ENCODE results near the gene CDH23. TPM values are rescaled to one million over a fixed set of nuclear protein-coding genes. Genes with fewer than 3 reads are reported as not detected.

Gene CDH23
- total RNA-seq, 2 experiments from 2014 or later = 4.7 to 4.9 TPM

GRCh38 chr10:71521504-71522441, 125.1 kb downstream of the CDH23 start:
- ATAC-seq (no peak), DNase-seq (no peak)
- Mint-ChIP-seq H3K27me3 (ENCODE audit: low read depth) (peaks cover 8% of the 10 kb centered on the region), H3K36me3 (ENCODE audit: low read depth) (no peaks in the 10 kb centered on the region), H3K9me3 (ENCODE audit: insufficient read depth) (no peaks in the 10 kb centered on the region), H3K4me1 (ENCODE audit: low read depth) (no peaks in the 10 kb centered on the region), H3K27ac (no peak overlapping the region), H3K4me3 (no peak overlapping the region)
- POLR2A ChIA-PET = interaction anchor here (0.6 kb wide), 1 partner anchor 297 kb away, joined by 4 read pairs; no protein-coding TSS in a partner anchor
- CTCF ChIA-PET = interaction anchor here (0.8 kb wide), 1 partner anchor 49 kb away, joined by 3 read pairs; no protein-coding TSS in a partner anchor

- Mint-ChIP-seq H3K27me3 (ENCODE audit: low read depth) (peaks cover 8% of the 10 kb centered on the region), H3K9me3 (ENCODE audit: insufficient read depth) (no peaks in the 10 kb centered on the region), H3K4me1 (ENCODE audit: low read depth) (no peaks in the 10 kb centered on the region), H3K36me3 (ENCODE audit: low read depth) (no peaks in the 10 kb centered on the region), H3K27ac (no peak overlapping the region), H3K4me3 (no peak overlapping the region)
- ATAC-seq (no peak), DNase-seq (no peak)
- ChIA-PET CTCF (interaction anchor here (0.8 kb wide), 1 partner anchor 48 kb away, joined by 3 read pairs; no protein-coding TSS in a partner anchor), POLR2A (no interaction called here)
These were observed 125.9 kb downstream of the CDH23 start for GRCh38 chr10:71522442-71523144.

GRCh38 chr10:71523756-71524155, 127.0 kb downstream of the CDH23 start:
- ATAC-seq (no peak), DNase-seq (no peak)
- CTCF ChIA-PET = no interaction called here
- POLR2A ChIA-PET = no interaction called here
- H3K4me1 Mint-ChIP-seq (ENCODE audit: low read depth) = no peaks in the 10 kb centered on the region
- peaks cover 8% of the 10 kb centered on the region for H3K27me3 Mint-ChIP-seq (ENCODE audit: low read depth)
- H3K9me3 Mint-ChIP-seq (ENCODE audit: insufficient read depth) = no peaks in the 10 kb centered on the region
- no peaks in the 10 kb centered on the region for H3K36me3 Mint-ChIP-seq (ENCODE audit: low read depth)
- no peak overlapping the region for H3K27ac Mint-ChIP-seq
- H3K4me3 Mint-ChIP-seq = no peak overlapping the region

GRCh38 chr10:71525092-71525491, 128.4 kb downstream of the CDH23 start:
- POLR2A ChIA-PET = no interaction called here
- H3K4me3 Mint-ChIP-seq = no peak overlapping the region
- CTCF ChIA-PET = no interaction called here
- no peaks in the 10 kb centered on the region for H3K4me1 Mint-ChIP-seq (ENCODE audit: low read depth)
- no peak overlapping the region for H3K27ac Mint-ChIP-seq
- H3K9me3 Mint-ChIP-seq (ENCODE audit: insufficient read depth) = no peaks in the 10 kb centered on the region
- DNase-seq (no peak), ATAC-seq (no peak)
- H3K27me3 Mint-ChIP-seq (ENCODE audit: low read depth) = peaks cover 8% of the 10 kb centered on the region
- no peaks in the 10 kb centered on the region for H3K36me3 Mint-ChIP-seq (ENCODE audit: low read depth)

GRCh38 chr10:71525721-71526120, 129.0 kb downstream of the CDH23 start:
- no peaks in the 10 kb centered on the region for H3K4me1 Mint-ChIP-seq (ENCODE audit: low read depth)
- no peak overlapping the region for H3K4me3 Mint-ChIP-seq
- ATAC-seq (no peak), DNase-seq (no peak)
- ChIA-PET CTCF (no interaction called here), POLR2A (no interaction called here)
- no peak overlapping the region for H3K27ac Mint-ChIP-seq
- peaks cover 8% of the 10 kb centered on the region for H3K27me3 Mint-ChIP-seq (ENCODE audit: low read depth)
- H3K36me3 Mint-ChIP-seq (ENCODE audit: low read depth) = no peaks in the 10 kb centered on the region
- no peaks in the 10 kb centered on the region for H3K9me3 Mint-ChIP-seq (ENCODE audit: insufficient read depth)

- no peak overlapping the region for H3K27ac Mint-ChIP-seq
- peaks cover 4% of the 10 kb centered on the region for H3K4me1 Mint-ChIP-seq (ENCODE audit: low read depth)
- CTCF ChIA-PET = no interaction called here
- ATAC-seq = no peak
- no peaks in the 10 kb centered on the region for H3K36me3 Mint-ChIP-seq (ENCODE audit: low read depth)
- POLR2A ChIA-PET = no interaction called here
- H3K9me3 Mint-ChIP-seq (ENCODE audit: insufficient read depth) = peaks cover 4% of the 10 kb centered on the region
- no peak for DNase-seq
- H3K4me3 Mint-ChIP-seq = no peak overlapping the region
- peaks cover 4% of the 10 kb centered on the region for H3K27me3 Mint-ChIP-seq (ENCODE audit: low read depth)
These were observed 129.9 kb downstream of the CDH23 start for GRCh38 chr10:71526653-71527052.

GRCh38 chr10:71527135-71527534, 130.4 kb downstream of the CDH23 start:
- peaks cover 9% of the 10 kb centered on the region for H3K4me1 Mint-ChIP-seq (ENCODE audit: low read depth)
- no peak overlapping the region for H3K4me3 Mint-ChIP-seq
- H3K27me3 Mint-ChIP-seq (ENCODE audit: low read depth) = peaks cover 4% of the 10 kb centered on the region
- H3K27ac Mint-ChIP-seq = no peak overlapping the region
- CTCF ChIA-PET = no interaction called here
- peaks cover 7% of the 10 kb centered on the region for H3K9me3 Mint-ChIP-seq (ENCODE audit: insufficient read depth)
- no peak for DNase-seq
- POLR2A ChIA-PET = no interaction called here
- no peaks in the 10 kb centered on the region for H3K36me3 Mint-ChIP-seq (ENCODE audit: low read depth)
- no peak for ATAC-seq

GRCh38 chr10:71528371-71529206, 131.9 kb downstream of the CDH23 start:
- Mint-ChIP-seq H3K4me3 (no peak overlapping the region), H3K27me3 (ENCODE audit: low read depth) (peaks cover 4% of the 10 kb centered on the region), H3K9me3 (ENCODE audit: insufficient read depth) (peaks cover 7% of the 10 kb centered on the region), H3K4me1 (ENCODE audit: low read depth) (peaks cover 10% of the 10 kb centered on the region), H3K36me3 (ENCODE audit: low read depth) (no peaks in the 10 kb centered on the region), H3K27ac (no peak overlapping the region)
- ATAC-seq = no peak
- no peak for DNase-seq
- ChIA-PET POLR2A (interaction anchor here (0.6 kb wide), 1 partner anchor 652 kb away, joined by 3 read pairs; no protein-coding TSS in a partner anchor), CTCF (interaction anchor here (1.4 kb wide), 1 partner anchor 21 kb away, joined by 3 read pairs; no protein-coding TSS in a partner anchor)

- Mint-ChIP-seq H3K36me3 (ENCODE audit: low read depth) (no peaks in the 10 kb centered on the region), H3K27me3 (ENCODE audit: low read depth) (no peaks in the 10 kb centered on the region), H3K4me1 (ENCODE audit: low read depth) (peaks cover 10% of the 10 kb centered on the region), H3K9me3 (ENCODE audit: insufficient read depth) (peaks cover 7% of the 10 kb centered on the region), H3K4me3 (no peak overlapping the region), H3K27ac (no peak overlapping the region)
- no peak for ATAC-seq
- ChIA-PET CTCF (interaction anchor here (1.4 kb wide), 1 partner anchor 20 kb away, joined by 3 read pairs; no protein-coding TSS in a partner anchor), POLR2A (interaction anchor here (0.6 kb wide), 1 partner anchor 651 kb away, joined by 3 read pairs; no protein-coding TSS in a partner anchor)
- no peak for DNase-seq
These were observed 132.6 kb downstream of the CDH23 start for GRCh38 chr10:71529207-71529827.

- ATAC-seq = no peak
- H3K27me3 Mint-ChIP-seq (ENCODE audit: low read depth) = no peaks in the 10 kb centered on the region
- no peak overlapping the region for H3K4me3 Mint-ChIP-seq
- DNase-seq = no peak
- H3K9me3 Mint-ChIP-seq (ENCODE audit: insufficient read depth) = peaks cover 7% of the 10 kb centered on the region
- peaks cover 10% of the 10 kb centered on the region for H3K4me1 Mint-ChIP-seq (ENCODE audit: low read depth)
- ChIA-PET CTCF (interaction anchor here (0.7 kb wide), 1 partner anchor 39 kb away, joined by 3 read pairs; no protein-coding TSS in a partner anchor), POLR2A (interaction anchor here (0.6 kb wide), 1 partner anchor 19 kb away, joined by 3 read pairs; no protein-coding TSS in a partner anchor)
- H3K27ac Mint-ChIP-seq = no peak overlapping the region
- H3K36me3 Mint-ChIP-seq (ENCODE audit: low read depth) = no peaks in the 10 kb centered on the region
These were observed 134.1 kb downstream of the CDH23 start for GRCh38 chr10:71530781-71531180.

Measured in activated CD8-positive, alpha-beta T cell treated with anti-CD3 and anti-CD28 coated beads, Interleukin-2, amount 10 ng/mL, durations not matched to agents 7 days and 5 days (primary cell).